Measurements from ENCODE around the gene RACGAP1. TPM values are rescaled to one million over a fixed set of nuclear protein-coding genes. Genes with fewer than 3 reads are reported as not detected.
"Not testable (repeated sequence)": the region's sequence is repeated elsewhere in the genome, so short reads cannot be mapped to it uniquely, and the experiment has no call there.

The RACGAP1 gene
- polyA plus RNA-seq, 4 donors: 44.5 to 53.4 (median 47.8) TPM

- no peak for DNase-seq (ENCODE audit: low read depth in 4 of 4, low spot score in 2 of 4)
These were observed 7.2 kb upstream of the RACGAP1 start for GRCh38 chr12:50032515-50032853.

- DNase-seq (ENCODE audit: low read depth in 4 of 4, low spot score in 2 of 4): not testable (repeated sequence)
These were observed 5.2 kb upstream of the RACGAP1 start for GRCh38 chr12:50030449-50030848.

DNA sequence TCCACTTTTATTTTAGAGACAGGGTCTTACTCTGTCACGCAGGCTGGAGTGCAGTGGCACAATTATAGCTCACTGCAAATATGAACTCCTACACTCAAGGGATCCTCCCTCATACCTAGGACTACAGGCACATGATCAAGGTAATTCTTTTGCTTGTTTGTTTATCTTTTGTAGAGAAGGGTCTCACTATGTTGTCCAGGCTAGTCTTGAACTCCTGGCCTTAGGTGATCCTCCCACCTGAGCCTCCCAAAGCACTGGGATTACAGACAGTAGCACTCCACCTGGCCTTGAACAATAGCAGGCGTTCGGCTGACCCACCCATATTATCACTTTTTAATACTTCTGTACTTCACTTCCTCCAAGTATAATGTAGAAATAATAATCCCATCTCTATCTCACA is 1.4 kb upstream of the RACGAP1 start:
- no peak for DNase-seq (ENCODE audit: low read depth in 4 of 4, low spot score in 2 of 4)

- DNase-seq (ENCODE audit: low read depth in 4 of 4, low spot score in 2 of 4): no peak
These were observed 498 bp downstream of the RACGAP1 start for GRCh38 chr12:50024805-50025186.

DNA sequence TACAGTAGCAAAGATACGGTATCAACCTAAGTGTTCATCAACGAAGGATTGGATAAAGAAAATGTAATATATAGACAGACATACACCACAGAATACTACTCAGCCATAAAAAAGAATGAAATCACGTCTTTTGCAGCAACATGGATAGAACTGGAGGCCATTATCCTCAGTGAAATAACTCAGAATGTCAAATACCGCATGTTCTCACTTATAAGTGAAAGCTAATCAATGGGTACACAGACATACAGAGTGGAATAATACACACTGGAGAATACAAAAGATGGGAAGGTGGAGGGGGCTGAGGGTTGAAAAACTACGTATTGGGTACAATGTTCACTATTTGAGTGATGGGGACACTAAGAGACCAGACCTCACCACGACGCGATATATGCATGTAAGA is 1.1 kb downstream of the RACGAP1 start:
- DNase-seq (ENCODE audit: low read depth in 4 of 4, low spot score in 2 of 4): no peak

DNA sequence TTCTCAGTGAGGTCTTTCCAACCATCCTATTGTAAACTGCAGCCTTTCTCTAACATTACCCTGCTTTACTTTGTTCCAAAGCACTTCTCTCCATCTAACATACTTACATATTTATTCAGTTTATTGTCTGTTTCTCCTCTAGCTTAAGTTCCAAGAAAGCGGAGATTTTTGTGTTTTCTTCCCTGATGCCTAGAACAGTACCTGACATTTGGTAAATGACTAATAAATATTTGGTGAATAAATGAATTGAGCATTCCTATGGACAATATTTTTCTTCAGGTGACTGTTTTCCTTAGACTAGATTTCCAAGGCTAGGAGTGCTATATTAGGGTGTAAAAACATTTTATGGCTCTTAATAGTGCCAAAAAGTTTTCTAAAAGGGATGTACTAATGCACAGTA is 2.4 kb downstream of the RACGAP1 start:
- DNase-seq (ENCODE audit: low read depth in 4 of 4, low spot score in 2 of 4): no peak

- no peak for DNase-seq (ENCODE audit: low read depth in 4 of 4, low spot score in 2 of 4)
These were observed 4.3 kb downstream of the RACGAP1 start for GRCh38 chr12:50021031-50021430.

DNA sequence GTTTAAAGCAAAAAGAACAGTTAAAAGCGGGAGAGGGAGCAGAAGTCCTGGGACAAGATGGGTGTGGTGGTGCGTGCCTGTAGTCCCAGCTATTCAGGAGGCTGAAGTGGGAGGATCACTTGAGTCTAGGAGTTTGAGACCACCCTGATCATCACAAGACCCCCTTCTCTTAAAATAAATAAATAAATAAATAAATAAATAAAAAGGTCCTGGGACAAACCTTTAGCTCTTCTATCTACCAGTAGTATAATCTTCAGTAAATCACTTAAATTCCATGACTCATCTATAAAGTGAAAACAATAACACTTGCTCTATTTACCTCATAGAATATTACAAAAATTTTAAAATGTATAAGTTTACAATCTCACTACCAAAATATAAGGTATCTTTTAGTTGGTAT is 5.8 kb downstream of the RACGAP1 start:
- DNase-seq (ENCODE audit: low read depth in 4 of 4, low spot score in 2 of 4): no peak

DNA sequence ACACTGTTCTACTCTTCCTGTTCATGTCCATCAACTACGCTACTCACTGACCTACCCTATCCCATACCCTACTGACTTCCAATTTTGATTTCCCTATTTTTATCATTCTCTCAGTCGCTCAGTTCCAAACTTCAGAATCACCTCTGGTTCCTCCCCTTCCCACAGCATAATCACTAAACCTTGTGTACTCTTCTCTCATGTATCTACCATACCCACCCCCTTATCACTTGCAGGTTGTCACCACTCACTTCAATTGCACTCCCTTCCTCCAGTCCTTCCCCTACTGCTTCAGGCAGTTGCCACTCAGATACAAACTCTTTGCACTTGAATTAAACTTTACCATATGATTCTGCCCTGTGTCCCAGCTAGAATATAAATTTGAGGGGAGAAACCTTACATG is 6.3 kb downstream of the RACGAP1 start:
- DNase-seq (ENCODE audit: low read depth in 4 of 4, low spot score in 2 of 4): no peak

GRCh38 chr12:50018154-50018553 is 7.1 kb downstream of the RACGAP1 start:
- DNase-seq (ENCODE audit: low read depth in 4 of 4, low spot score in 2 of 4): no peak

GRCh38 chr12:50017641-50018040 is 7.7 kb downstream of the RACGAP1 start:
- DNase-seq (ENCODE audit: low read depth in 4 of 4, low spot score in 2 of 4): no peak

GRCh38 chr12:50016501-50017475 is 8.5 kb downstream of the RACGAP1 start:
- DNase-seq (ENCODE audit: low read depth in 4 of 4, low spot score in 2 of 4): no peak

DNA sequence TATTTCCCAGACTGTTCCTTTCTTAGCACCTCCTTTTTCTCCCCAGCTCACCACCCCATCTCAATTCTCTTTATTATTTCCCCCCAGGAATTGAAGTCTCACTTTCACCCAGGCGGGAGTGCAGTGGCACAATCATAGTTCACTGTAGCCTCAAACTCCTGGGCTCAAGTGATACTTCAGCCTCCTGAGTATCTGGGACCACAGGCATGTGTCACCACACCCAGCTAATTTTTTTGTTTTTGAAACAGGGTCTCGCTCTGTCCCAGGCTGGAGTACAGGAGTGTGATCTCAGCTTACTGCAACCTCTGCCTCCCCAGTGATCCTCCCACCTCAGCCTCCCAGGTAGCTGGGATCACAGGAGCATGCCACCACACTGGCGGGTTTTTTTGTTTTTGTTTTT is 11.0 kb downstream of the RACGAP1 start:
- no peak for DNase-seq (ENCODE audit: low read depth in 4 of 4, low spot score in 2 of 4)

DNA sequence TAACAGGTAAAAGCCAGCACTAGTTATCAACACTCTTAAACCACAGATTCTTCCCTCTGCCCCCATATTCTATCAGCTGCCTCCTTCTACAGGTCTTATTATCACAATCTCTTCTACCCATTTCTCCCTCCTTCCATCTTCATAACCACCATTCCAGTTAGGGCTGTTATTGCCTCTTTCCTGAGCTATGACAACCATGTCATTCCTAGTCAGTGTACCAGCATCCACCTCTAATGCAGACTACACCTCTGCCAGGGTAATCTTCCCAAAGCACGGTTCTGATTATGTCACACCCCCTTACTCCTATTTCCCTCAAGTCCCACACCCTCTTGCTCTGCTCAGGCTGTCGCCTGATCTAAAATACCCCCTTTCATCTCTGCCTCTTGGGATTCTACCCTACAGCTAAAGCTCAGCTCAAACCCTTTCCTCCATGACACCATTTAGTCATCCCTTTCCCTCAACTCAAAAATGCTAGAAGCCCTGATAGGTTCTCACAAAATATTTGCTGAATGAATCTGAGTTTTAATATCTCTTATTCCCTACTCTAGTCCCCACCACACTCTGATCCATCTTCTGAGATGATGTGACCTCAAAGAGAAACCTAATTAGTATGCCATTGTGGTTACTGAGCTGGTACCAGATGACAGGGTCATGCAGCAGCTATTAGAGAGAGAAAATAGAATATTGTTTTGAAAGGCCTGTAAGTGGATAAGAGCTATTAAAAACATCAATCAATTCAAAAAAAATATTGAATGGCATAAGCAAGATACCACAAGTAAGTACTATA is 11.7 kb downstream of the RACGAP1 start:
- no peak for DNase-seq (ENCODE audit: low read depth in 4 of 4, low spot score in 2 of 4)

GRCh38 chr12:50006754-50007442 is 18.4 kb downstream of the RACGAP1 start:
- DNase-seq (ENCODE audit: low read depth in 4 of 4, low spot score in 2 of 4): no peak

- no peak for DNase-seq (ENCODE audit: low read depth in 4 of 4, low spot score in 2 of 4)
These were observed 19.0 kb downstream of the RACGAP1 start for GRCh38 chr12:50006280-50006679.

DNA sequence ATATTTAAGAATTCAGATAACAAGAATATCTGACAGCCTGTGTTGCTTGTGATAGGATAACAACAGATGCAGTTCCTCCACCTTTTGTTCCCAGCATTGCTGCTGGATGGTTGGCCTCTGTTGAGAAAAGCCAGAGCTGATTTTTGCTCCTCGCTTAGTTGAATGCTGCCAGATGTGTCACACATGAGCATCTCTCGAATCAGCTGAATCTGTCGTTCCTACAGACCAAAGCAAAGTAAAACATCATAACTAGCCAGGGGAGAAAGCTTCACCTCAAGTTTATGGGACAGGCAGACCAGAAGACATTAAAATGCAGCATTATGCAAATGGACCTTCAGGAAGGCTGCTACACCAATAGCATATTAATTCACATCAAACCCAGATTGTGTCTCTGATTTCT is 20.1 kb downstream of the RACGAP1 start:
- DNase-seq (ENCODE audit: low read depth in 4 of 4, low spot score in 2 of 4): no peak

GRCh38 chr12:50004696-50005095 is 20.6 kb downstream of the RACGAP1 start:
- DNase-seq (ENCODE audit: low read depth in 4 of 4, low spot score in 2 of 4): no peak

DNA sequence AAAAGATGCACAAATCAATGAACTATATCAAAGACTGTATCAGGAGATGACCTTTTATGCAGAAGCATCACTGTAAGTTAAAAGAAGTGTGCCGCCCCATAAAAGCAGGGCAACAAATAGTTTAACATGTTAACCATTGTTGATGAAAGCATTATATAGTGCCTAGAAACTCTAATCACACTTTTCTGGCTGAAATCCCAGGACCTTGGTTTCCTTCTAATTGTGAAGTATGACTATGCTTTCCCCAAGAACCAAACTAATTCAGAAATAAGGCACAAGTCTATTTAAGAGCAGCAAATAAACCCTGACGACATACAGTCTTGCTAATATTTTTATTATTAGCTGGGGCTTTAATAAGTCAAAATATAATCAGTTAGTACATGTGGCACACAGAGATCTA is 21.7 kb downstream of the RACGAP1 start:
- no peak for DNase-seq (ENCODE audit: low read depth in 4 of 4, low spot score in 2 of 4)

DNA sequence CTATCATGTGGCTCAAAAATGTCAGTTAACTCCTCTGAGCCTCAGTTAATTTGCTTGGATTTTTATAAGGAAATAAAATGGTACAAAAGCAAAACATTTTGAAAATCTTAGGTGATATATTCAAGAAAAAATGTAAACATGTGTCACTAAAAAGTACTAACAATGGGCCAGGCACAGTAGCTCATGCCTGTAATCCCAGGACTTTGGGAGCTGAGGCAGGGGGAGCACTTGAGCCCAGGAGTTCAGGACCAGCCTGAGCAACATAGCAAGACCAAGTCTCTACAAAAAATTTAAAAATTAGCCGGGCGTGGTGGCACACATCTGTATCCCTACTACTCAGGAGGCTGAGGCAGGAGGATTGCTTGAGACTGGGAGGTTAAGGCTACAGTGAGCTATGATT is 26.8 kb downstream of the RACGAP1 start:
- DNase-seq (ENCODE audit: low read depth in 4 of 4, low spot score in 2 of 4): no peak

DNA sequence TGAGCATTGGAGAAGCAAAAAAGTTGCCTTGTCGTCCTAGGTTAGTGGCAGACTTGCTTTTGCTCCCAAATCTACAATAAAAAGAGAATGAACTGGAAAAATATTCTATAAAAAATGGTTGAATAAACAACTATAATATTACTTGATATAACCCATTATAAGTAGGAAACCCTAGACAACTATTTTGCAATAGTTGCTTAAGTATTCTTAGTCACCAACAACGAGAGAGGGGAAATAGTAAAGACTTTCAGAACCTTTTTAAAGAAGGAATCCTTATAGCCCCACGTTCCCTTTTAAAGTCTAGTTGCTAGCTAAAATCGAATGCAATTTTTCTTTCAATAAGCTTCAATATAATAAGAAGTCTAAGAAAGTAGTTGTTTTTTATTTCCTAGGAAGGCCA is 35.0 kb downstream of the RACGAP1 start:
- DNase-seq (ENCODE audit: low read depth in 4 of 4, low spot score in 2 of 4): no peak

Measured in left renal cortex interstitium (tissue), 4 donors.